COR-L47 (cell line): ENCODE results near the gene NT5DC2.
"Not testable (repeated sequence)": the region's sequence is repeated elsewhere in the genome, so short reads cannot be mapped to it uniquely, and the experiment has no call there.

Experiments used
- DNase-seq: peaks from one replicate; lab custom pipeline; 2025; lab: John Stamatoyannopoulos, UW

Gene NT5DC2

DNA sequence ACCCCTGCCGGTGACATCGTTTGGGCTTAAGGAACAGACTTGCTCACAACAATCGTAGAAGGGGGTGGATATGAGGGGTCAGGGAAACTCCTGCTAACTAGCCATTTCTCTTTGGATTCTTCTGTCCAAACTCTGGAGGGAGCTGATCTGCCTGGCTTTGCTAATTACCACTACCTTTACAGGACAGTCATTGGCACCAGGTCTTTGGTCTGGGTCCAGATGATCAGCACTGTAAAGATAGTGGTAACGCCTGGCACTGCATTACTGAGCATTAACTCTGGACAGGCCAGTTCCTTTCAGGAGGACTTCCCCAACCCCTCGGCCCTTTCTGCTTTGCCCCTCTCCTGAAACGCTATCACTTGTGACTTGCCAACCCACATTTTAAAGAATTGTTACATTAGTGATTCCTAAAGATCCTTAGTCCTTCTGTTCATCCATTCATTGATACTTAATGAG lies 3.5 kb upstream of the NT5DC2 start:
- DNase-seq: no peak

DNA sequence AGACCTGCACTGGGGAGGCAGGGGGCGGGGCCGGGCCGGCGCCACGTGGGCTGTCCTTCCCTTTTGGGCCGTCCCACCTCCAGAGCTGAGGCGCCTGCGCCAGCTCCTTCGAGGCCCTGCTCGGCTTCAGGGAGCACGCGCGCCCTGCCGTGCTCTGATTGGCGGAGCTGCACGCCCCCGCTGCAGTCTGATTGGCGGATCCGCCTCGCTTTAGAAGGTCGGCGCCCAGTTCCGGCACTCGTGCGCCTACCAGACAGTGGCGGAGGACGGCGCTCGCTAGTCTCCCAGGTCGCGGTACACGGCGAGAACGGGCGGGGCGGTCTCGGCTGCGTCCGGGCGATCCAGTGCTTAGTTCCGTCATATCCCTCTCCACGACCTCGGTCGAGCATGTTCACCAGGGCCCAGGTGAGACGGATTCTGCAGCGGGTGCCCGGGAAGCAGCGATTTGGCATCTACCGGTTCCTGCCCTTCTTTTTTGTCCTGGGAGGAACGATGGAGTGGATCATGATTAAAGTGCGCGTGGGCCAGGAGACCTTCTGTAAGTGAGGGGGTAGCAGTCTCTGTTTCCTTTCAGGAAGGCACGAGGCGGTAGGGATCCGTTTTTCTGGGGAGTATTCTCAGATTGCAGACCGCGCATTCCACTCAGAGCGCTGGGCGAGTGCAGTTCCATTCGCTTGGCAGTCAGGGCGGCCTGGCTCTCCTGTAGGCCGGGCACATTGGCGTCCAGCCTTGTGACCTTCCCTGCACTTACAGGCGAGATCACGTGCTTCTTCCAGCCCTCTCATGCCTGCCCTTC lies 2.9 kb upstream of the NT5DC2 start, which contains the start of gene UQCC5:
TSS of gene UQCC5 (plus strand) at position 237 of the 796 bp plus-strand sequence. CDS start at position 388, 151 bp downstream.
- DNase-seq: peak; percentile 94

DNA sequence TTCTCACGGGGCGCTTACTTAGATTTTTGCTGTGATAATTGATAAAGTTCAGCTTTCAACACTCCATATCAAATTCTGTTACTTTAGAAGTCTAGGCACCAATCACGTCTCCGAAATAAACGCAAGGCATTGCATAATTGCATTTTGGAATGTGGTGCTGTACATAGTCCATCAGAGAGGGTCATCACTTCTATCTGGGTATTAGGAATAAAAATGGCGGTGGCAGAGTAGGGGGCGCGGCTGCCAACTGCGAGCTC lies 2.4 kb upstream of the NT5DC2 start:
- DNase-seq: no peak

DNA sequence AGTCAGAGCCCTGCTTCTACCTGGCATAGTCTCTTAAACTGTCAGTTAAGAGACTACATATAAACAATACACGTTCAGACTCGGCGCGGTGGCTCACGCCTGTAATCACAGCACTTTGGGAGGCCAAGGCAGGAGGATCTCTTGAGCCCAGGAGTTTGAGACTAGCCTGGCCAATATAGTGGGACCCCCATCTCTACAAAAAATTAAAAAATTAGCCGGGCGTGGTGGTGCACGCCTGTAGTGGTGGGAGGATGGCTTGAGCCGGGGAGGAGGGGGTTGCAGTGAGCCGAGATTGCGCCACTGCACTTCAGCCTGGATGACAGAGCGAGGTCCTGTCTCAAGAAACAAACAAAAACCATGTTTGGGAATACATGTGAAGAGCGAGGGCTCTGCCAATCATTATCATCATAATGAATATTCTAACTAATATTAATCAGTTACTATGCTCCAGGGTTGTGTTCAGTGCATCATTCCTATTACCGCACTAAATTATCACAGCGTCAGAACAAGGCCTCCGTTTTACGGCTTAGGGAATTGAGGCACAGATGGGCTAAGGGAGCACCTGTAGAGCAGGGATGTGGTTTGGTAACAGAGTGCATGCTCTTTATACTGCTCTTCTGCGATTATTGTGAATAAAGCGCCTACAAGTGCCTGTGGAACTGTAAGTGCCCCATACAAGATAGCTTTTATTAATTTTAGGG lies 1.9 kb upstream of the NT5DC2 start:
- DNase-seq: no peak

DNA sequence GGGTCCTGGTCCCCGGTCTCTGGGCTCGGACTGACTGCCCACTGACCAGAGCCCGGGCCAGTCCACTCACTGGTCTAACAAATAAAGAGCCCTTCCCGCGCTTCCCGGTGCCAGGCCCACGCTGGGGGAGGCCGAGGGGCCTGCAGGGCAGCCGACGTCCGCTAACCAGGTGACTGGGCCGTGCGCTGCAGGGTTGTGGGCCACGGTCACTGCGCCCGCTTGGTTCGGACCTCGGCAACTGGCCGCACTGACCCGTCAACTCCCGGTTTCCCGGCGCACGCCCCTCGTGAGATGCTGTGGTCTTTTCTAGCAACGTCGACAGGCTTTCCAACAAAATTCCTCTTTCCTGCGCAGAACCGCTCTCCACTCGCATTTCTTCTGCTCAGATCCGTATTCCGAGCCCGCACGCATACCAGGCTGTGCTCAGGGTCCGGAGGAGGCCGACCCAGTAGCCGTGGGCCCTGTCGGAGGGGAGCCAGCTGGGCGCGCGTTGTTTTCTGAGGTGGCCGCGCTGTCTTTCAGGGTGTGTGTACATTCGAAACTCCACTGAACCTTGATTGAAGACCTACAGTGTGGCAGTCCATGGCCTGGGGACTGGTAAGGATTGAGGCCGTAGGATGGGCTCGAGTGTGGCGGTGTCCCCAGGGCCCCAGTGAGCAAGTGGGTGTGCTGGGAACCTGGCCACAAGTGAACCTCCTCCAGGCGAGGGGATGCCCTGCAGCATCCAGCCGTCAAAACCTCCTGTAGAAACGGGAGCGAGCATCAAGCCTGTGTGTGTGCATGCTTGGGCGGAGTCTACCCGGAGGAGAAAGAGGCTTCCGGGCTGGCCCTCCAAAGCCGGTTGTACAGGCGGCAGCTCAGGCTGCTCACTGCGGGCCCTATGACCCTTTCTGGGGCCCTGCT lies 875 bp upstream of the NT5DC2 start:
- DNase-seq: peak; percentile 34

DNA sequence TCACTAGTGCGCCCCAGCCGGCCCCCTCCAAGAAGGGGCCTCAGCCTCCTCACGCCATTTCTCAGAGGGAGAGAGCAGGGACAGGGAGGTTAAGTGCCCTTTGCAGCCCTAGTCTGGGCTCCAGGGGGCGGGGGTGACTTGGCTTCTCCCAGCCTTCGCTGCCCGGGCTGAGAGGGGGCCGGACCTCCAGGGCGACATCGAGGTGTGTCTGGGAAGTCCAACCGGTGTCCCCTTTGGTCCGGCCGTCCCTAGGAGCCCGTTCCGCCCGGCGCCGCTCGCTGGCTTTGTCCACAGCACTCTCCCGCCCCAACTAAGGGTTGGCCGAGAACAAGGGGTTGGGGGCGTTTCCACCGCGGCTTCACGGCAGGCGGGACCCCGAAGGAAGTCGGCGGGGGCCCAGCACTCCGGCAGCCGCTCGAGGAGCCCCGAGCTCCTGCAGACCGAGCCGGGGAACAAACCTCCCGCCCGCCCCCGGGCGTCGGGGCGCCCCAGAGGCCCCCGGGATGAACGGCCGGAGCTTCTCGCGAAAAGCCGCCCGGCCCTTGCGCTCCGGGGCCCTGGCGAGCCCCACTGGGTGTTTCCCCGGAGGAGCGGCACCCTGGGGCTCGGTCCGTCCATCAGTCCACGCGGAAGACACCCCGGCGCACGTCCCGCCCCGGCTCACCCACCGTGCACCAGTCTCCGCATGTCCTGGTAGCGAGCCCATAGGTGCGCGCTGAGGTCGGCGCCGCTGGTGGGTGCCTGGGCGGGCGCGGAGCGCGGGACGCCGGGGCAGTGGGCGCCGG lies 627 bp downstream of the NT5DC2 start:
- no peak for DNase-seq

GRCh38 chr3:52532517-52532837 lies 1.2 kb downstream of the NT5DC2 start:
- peak; percentile 10 for DNase-seq

DNA sequence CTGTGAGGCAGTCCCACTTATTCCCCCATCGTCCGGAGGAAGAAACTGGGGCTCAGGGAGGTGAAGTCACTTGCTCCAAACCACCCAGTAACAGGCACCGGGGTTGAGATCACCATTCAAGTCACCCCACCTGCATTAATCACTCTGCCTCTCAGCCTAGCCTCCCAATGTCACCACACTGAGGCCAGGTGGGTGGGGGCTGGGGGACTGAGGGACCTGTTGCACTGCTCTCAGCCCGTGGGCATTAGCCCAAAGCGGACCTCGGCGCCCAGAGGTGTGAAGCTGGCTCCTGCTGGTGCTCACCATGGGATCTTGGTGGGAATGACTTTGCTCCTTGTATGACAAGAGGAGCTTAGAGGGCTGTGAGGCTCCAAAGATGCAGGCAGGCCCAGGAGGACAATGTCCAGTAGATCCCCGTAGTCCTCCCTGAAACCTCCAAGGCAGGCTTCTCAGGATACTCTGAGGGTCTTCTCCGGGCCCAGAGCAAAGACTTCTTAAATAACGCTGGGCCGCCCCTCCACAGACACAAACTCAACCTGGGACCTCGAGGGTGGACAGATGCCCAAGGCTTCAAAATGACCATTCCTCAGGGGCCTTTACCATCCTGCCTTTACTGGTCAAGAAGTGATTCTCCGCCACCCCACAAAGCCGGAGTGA lies 1.7 kb downstream of the NT5DC2 start:
- no peak for DNase-seq

DNA sequence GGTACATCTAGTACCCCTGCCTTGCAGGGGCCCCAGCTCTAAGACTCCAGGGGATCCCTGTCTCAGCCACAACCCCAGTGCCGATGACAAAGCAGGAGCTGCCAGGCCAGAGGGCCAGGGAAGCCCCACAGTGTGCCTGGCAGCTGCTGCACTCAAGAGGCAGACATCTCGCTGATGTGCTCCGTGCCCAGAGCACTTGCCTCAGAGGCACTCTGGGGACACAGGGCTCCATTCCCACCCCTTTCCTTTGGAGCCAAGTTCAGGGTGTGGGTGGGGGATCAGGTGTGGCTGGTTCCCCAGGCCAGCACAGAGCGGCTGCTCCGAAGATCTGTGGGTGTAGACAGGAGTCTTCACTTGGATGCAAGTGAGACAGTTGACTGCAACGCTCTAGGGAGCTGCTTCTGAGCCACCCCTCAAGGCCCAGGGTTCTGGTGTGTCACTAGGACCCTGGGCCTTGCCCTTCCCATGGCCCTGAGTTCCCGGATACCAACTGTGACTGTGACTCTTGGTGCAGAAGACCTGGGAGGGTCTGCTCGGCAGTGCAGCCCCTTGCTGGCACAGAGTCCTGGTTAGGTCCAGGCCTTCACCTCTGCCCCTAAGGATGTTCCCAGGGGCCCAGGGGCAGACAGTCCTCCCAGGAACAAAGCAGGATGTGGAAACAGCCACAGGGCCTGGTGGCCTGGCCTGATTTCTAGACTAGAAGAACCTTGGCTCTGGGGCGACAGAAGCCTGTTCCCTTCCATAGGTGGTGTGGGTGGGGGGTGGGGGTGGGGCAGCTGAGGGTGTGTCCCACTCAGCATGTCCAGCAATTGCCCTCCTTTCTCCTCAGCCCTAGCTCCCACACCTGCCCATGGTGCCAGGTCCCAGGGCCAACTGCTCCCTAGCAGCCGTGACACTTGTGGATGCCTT lies 2.5 kb downstream of the NT5DC2 start:
- no peak for DNase-seq

DNA sequence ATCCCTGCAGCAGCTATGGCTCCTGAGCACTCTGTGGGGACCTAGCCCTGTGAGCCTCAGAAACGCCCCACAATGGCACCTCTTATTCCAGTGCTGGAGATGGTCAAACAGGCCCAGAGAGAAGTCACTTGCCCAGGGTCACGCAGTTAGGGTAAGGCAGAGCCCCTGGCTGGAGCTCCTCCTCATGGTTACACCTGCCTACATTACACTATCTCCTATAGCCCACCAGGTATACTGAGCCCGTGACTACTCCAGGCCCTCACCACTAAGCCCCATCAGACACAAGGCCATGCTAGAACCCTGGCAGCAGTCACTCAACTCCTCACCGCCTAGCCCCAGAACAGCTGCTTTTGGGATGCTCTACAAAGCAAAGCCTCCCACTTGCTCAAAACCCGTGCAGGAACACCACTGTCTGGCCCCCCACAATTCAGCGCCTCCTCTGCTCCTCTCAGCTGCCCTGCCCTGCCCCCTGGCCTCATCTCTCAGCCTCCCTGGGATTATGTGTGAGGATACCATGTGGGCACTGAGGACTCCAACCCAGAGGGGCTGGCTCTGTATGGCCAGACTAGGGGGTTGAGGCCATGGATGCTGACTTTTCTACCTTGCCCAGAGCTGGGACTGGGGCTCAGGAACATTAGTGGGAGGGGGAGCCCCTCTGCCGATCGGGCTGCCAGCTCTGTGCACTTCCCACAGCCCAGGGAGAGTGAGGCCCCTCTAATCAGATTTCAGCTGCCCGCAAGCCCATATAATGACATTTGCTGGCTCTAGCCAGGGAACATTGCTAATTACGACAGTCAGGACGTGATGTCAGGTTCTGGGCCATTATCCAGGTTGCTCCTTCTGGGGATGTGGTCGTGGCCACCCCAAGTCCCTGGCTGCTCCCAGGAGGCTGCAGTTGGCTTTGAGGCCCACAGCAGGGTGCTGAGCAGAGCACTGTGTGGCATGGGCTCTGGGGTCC lies 4.0 kb downstream of the NT5DC2 start:
- DNase-seq: no peak

GRCh38 chr3:52528586-52529375 lies 4.9 kb downstream of the NT5DC2 start:
- DNase-seq: no peak

DNA sequence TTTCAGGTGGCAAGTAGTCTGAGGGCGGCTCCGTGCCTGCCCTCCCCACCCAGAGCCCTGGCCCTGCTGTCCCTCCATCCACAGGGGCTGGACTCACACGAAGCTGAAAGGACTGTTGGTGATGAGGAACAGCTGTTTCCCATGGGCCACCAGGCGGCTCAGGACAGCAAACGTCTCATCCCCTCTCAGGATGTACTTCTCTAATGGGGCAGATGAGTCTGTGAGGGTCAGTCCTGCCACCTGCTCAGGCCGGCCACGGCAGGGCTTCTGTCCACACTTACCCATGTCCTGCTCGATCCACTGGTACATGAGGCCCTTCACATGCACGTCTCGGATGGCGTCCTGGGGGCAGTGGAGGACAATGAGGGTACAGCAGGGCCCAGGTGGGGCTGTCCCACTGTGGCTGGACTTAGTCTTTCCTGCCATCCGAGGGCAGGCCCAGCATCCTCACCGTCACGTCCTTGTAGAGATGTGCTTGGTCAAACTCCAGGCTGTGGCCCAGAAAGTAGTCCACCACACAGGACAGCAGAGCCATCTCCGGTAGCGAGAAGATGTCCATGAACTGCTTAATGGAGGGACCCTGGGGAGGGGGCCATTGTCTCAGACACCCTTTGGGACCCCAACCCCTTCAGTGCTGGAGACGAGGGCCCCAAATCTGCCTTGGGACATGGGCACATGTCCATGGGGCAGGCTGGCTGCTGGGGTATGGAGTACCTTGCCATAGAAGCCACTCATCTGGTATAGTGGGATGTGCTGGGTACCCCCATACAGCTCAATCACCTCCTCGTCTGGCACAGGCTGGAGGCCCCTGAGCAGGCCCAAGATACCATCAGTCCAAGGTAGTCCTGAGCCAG lies 5.7 kb downstream of the NT5DC2 start:
- no peak for DNase-seq

- no peak for DNase-seq
Measured at GRCh38 chr3:52527039-52527731, 6.5 kb downstream of the NT5DC2 start.

DNA sequence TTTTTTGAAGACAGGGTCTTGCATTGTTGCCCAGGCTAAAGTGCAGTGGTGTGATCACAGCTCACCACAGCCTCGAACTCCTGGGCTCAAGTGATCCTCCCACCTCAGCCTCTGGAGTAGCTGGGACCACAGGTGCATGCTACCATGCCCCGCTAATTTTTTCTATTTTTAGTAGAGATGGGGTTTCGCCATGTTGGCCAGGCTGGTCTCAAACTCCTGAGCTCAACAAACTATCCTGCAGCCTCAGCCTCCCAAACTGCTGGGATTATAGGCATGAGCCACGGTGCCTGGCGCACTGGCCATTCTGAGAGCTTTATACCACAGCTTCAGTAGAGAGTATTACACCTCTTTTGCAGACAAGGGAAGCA lies 7.0 kb downstream of the NT5DC2 start:
- DNase-seq: not testable (repeated sequence)

DNA sequence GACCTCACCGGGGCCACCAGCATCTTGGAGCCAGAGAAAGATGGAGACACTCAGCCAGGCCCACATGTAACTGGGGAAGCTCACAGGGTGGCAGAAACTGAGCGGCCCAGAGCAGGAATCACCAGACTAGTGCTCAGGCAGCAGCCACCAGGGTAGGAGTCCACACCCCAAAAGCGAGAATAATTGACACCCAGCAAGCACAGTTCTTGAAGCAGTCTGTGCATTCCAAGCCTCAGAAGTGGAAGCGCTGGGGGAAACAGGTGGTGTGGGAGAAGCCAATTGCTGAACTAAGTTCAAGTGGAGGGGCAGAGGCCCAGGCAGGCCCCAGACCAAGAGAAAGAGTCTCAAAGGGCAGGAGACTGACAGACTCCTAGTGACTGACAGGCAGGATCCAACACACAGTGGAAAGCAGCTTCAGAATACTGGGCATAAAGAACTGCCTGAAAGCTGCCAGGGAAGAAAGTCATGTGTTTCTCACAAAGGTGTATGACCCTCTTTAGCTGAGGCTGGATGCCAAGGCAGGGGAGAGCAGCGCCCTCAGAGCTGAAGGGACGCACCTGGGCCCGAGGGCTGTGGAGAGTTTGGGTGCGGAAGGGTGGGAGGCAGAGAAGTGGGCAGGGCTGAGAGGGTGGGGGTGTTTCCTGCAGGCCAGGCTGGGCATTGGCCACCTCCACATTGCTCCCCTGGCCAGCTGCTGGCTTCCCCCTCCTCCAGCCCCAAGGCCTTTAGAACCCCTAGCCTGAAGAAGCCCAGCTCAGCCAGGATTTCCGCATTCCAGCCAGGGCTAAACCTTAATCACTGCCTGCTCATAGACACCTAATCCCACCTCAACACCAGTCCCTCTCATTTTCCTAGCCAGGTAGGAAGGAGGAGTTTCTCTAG lies 7.7 kb downstream of the NT5DC2 start:
- no peak for DNase-seq
